Activated CD4-positive, alpha-beta T cell treated with anti-CD3 and anti-CD28 coated beads, Interleukin-2, amount 10 ng/mL, durations not matched to agents 24 days and 14 days (primary cell): ENCODE data around the gene TMEM43. TPM values are rescaled to one million over a fixed set of nuclear protein-coding genes. Genes with fewer than 3 reads are reported as not detected.

Experiments used
- DNase-seq: peaks from one replicate; pipeline ENCODE4 v3.0.0; 2022
- H3K27ac Mint-ChIP-seq: one replicate; pipeline ENCODE4 v1.8.0; 2022; ENCODE audit warnings: mild to moderate bottlenecking, mixed read lengths
- H3K27me3 Mint-ChIP-seq: one replicate; pipeline ENCODE4 v1.8.0; 2022; ENCODE audit warnings: mixed read lengths
- H3K36me3 Mint-ChIP-seq: one replicate; pipeline ENCODE4 v1.8.0; 2022; ENCODE audit warnings: low read depth, mild to moderate bottlenecking, mixed read lengths
- H3K4me1 Mint-ChIP-seq: one replicate; pipeline ENCODE4 v1.8.0; 2021; ENCODE audit warnings: mixed read lengths
- H3K4me3 Mint-ChIP-seq: one replicate; pipeline ENCODE4 v1.8.0; 2022; ENCODE audit warnings: mild to moderate bottlenecking, moderate library complexity, mixed read lengths
- H3K9me3 Mint-ChIP-seq: one replicate; pipeline ENCODE4 v1.8.0; 2021; ENCODE audit warnings: mixed read lengths
- intact Hi-C: fragments of 100-400 bp; cut with micrococcal nuclease; formaldehyde crosslinking; loops from one replicate; pipeline ENCODE4 v1.15.1; 2023
- total RNA-seq: library from RNA; stranded (reverse); gene quantifications from 2 replicates; pipeline ENCODE4 v1.2.3, GENCODE V29; 2022

The TMEM43 gene
- total RNA-seq, 1 donor from 2014 or later = 39.4 TPM

DNA sequence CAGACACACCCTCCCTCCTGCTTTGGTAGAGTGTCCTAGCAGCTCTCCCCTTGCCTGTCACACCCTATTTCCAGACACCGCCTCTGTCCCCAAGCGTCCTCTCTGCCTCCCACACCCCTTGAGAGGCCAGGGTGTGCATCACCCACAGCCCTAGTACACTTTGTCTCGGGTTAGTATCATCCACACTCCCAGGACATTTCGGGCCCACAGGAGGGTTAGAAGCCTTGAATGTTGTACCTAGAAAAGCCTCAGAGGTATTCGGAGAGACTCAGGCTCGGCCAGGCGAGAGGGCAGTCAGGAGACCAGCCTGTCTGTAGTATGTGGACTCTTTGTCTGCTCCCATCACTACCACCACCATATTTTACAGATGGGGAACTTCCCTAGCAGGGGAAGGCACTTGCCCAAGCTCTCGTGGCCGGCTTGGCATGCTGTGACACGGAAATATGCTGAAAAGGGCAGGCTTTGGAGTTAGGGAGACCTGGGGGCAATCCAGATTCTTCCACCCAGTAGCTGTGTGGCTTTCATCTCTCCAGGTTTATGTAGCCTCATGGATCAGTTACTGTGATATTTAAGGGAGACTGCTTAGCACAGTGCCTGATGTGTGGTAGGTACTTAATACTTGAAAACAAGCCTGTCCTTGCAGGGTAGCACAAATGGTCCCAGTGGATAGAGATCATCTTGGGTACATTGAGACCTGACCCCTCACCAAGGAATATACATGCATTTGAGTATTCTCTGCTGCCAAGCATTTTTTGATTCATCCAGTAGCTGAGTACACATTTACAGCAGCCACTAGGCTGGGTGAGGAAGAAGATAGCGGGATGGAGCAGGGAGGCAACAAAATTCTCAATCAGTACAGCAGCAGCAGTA lies 1.4 kb downstream of the TMEM43 start:
- Mint-ChIP-seq H3K4me3 (peak overlapping the region; percentile 98), H3K27me3 (no peaks in the 10 kb centered on the region), H3K4me1 (peaks cover 48% of the 10 kb centered on the region), H3K27ac (peak overlapping the region; percentile 95), H3K9me3 (peaks cover 5% of the 10 kb centered on the region), H3K36me3 (peaks cover 46% of the 10 kb centered on the region)
- peak; percentile 58 for DNase-seq
- intact Hi-C loops = loop anchor here (10.0 kb wide), 1 partner anchor 1461 kb away; the partner anchor contains the start of gene RAF1

DNA sequence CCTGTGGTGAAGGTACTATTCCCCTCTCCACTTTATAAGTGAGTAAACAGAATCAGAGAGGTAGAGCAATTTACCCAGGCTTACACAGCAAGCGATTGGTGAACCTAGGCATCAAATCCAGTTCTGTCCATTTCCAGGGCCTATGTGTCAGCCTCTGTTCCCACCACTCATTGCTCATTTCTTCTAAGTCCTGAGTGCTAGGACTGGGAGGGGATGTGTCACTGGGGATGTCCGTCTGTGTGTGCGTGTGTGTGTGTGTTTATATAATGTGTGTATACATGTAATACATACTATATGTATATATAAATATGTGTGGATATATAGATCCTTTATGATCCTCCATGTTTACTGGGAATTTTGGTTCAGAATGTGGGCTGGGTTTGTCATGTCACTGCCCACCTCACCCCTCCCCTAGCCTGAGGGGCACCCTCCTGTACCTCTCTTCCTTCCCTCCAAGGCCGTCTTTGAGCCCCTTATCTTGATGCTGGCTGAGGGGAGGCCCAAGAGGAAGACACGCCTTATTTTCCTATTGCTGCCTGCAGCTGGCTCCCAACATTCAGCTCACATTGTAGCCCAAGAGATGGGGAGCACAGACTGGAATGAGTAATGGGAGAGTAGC lies 2.1 kb downstream of the TMEM43 start:
- intact Hi-C loops = loop anchor here (10.0 kb wide), 1 partner anchor 1462 kb away; the partner anchor contains the start of gene RAF1
- Mint-ChIP-seq H3K9me3 (peaks cover 5% of the 10 kb centered on the region), H3K36me3 (peaks cover 47% of the 10 kb centered on the region), H3K27ac (no peak overlapping the region), H3K27me3 (no peaks in the 10 kb centered on the region), H3K4me1 (peaks cover 46% of the 10 kb centered on the region), H3K4me3 (peak overlapping the region; percentile 98)
- no peak for DNase-seq

DNA sequence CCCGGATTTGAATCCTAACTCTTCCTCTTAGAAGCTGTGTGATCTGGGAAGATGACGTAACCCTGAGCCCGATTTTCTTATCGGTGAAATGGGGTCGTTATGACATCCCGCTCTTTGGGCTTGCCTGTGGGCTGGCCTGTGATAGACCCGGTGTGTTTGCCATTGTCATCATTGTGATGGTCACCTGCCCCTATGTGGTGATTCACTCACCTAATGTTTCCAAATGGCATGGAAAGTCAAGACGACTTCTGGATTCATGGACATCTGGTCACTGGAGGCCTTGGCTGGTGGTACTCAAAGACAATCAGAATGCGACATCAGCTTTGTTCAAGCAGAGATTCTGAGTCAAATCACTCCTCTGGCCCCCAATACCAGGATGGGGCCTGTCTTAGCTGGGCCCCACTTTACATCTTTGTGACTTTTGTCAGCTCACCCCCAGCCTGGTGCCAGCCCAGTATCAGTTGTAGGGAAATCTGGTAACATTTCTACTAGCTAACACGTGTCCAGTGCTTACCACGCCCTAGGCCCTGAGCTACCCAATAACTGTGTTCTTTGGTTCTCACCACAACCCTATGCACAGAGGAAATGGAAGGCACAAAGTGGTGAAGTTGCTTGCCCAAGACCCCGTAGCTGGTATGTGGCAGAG lies 2.8 kb downstream of the TMEM43 start:
- peaks cover 41% of the 10 kb centered on the region for H3K4me1 Mint-ChIP-seq
- H3K27ac Mint-ChIP-seq = no peak overlapping the region
- intact Hi-C loops = loop anchor here (10.0 kb wide), 1 partner anchor 1463 kb away; the partner anchor contains the start of gene RAF1
- H3K27me3 Mint-ChIP-seq = no peaks in the 10 kb centered on the region
- H3K4me3 Mint-ChIP-seq = no peak overlapping the region
- H3K9me3 Mint-ChIP-seq = peaks cover 5% of the 10 kb centered on the region
- H3K36me3 Mint-ChIP-seq = peaks cover 47% of the 10 kb centered on the region
- no peak for DNase-seq

DNA sequence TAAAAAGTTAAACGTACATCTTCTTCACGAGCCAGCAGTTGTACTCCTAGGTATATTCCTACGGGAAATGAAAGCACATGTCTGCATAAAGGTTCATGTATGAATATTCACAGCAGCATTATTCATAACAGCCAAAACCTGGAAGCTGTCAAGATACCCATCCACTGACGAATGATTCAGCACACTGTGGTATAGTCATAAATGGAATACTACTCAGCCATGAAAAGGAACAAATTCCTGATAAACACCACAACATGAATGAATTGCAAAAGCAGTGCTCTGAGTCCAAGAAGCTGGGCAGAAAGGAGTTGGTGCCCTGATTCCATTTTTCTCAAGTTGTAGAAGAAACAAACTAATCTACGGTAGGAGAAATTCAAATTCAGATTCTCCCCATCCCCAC lies 3.9 kb downstream of the TMEM43 start:
- DNase-seq = no peak
- peaks cover 5% of the 10 kb centered on the region for H3K9me3 Mint-ChIP-seq
- no peak overlapping the region for H3K4me3 Mint-ChIP-seq
- H3K27ac Mint-ChIP-seq = no peak overlapping the region
- no peaks in the 10 kb centered on the region for H3K27me3 Mint-ChIP-seq
- peaks cover 31% of the 10 kb centered on the region for H3K4me1 Mint-ChIP-seq
- intact Hi-C loops = loop anchor here (10.0 kb wide), 1 partner anchor 1464 kb away; the partner anchor contains the start of gene RAF1
- H3K36me3 Mint-ChIP-seq = peaks cover 53% of the 10 kb centered on the region

DNA sequence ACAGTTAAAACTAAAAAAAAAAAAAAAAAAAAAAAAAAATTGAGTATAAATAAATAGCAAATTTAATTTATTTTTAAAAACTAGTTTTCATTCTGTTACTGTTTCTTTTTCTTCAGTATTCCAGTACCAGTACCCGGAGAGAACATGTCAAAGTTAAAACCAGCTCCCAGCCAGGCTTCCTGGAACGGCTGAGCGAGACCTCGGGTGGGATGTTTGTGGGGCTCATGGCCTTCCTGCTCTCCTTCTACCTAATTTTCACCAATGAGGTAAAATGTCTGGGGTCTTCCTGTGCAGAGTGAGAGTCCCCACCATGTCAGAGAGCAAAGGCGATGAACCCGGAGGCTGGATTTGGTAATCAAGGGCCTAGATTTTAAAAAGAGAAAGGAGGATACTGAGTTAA lies 4.4 kb downstream of the TMEM43 start:
- H3K36me3 Mint-ChIP-seq = peaks cover 56% of the 10 kb centered on the region

DNA sequence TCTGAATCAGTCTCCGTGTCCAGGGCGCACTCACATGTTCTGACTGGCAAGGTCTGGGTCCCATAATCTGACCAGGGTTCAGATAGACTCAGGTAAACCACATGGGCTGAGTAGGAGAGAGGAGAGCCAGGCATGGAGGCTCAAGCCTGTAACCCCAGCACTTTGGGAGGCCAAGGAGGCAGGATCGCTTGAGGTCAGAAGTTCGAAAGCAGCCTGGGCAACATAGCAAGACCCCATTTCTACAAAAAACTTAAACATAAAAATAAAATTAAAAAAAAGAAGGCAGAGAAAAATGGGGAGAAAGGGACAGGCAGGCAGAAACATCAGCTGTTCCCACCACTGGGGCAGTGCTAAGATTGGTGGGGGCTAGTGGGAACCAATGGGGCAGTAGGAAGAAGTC lies 5.4 kb downstream of the TMEM43 start:
- DNase-seq = no peak
- Mint-ChIP-seq H3K36me3 (peaks cover 61% of the 10 kb centered on the region), H3K4me3 (no peak overlapping the region), H3K4me1 (peaks cover 27% of the 10 kb centered on the region), H3K27ac (no peak overlapping the region), H3K9me3 (peaks cover 5% of the 10 kb centered on the region), H3K27me3 (no peaks in the 10 kb centered on the region)
- intact Hi-C loops = no loop called here

More for the DNA sequence above, 4.4 kb downstream of the TMEM43 start:
- Mint-ChIP-seq H3K27ac (no peak overlapping the region), H3K4me1 (peaks cover 27% of the 10 kb centered on the region), H3K4me3 (no peak overlapping the region), H3K27me3 (no peaks in the 10 kb centered on the region), H3K9me3 (peaks cover 5% of the 10 kb centered on the region)
- intact Hi-C loops = loop anchor here (10.0 kb wide), 1 partner anchor 1464 kb away; the partner anchor contains the start of gene RAF1
- no peak for DNase-seq

DNA sequence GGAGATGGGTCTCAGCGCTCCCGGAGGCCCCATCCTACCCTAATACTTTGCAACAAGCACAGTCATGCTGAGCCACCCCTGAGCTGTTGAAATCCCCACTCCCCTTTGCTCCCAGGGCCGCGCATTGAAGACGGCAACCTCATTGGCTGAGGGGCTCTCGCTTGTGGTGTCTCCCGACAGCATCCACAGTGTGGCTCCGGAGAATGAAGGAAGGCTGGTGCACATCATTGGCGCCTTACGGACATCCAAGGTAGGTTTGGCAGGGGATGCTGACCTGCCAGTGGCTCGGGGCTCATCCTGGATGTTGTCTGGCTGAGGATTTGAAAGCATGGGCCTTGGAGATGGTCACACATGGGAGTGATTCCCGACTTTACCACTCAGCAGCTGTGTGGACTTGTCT lies 5.9 kb downstream of the TMEM43 start:
- peaks cover 63% of the 10 kb centered on the region for H3K36me3 Mint-ChIP-seq
- no peak for DNase-seq
- no peak overlapping the region for H3K4me3 Mint-ChIP-seq
- peaks cover 26% of the 10 kb centered on the region for H3K4me1 Mint-ChIP-seq
- intact Hi-C loops = no loop called here
- H3K27ac Mint-ChIP-seq = no peak overlapping the region
- no peaks in the 10 kb centered on the region for H3K27me3 Mint-ChIP-seq
- H3K9me3 Mint-ChIP-seq = peaks cover 5% of the 10 kb centered on the region

DNA sequence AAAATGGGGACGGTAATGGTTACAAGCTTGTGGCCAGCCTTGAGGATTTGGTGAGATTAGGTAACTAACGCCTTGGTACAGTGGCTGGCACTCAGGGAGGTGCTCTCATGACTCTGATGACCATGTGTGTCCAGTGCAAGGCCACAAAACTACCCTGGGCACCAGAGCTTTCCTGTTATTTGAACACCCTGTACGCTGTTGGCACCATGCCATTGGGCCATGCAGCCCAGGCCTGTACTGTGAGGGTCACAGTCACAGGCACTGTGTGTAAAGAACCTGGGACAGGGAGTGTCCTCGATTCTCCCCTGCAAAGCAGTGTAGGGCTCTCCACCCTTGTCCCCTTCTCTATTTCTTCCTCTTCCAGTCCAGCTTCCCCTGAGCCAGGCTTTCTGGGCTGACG lies 6.3 kb downstream of the TMEM43 start:
- H3K27me3 Mint-ChIP-seq = no peaks in the 10 kb centered on the region
- no peak overlapping the region for H3K4me3 Mint-ChIP-seq
- DNase-seq = no peak
- peaks cover 22% of the 10 kb centered on the region for H3K4me1 Mint-ChIP-seq
- no peak overlapping the region for H3K27ac Mint-ChIP-seq
- H3K36me3 Mint-ChIP-seq = peaks cover 68% of the 10 kb centered on the region
- H3K9me3 Mint-ChIP-seq = peaks cover 5% of the 10 kb centered on the region
- intact Hi-C loops = no loop called here

DNA sequence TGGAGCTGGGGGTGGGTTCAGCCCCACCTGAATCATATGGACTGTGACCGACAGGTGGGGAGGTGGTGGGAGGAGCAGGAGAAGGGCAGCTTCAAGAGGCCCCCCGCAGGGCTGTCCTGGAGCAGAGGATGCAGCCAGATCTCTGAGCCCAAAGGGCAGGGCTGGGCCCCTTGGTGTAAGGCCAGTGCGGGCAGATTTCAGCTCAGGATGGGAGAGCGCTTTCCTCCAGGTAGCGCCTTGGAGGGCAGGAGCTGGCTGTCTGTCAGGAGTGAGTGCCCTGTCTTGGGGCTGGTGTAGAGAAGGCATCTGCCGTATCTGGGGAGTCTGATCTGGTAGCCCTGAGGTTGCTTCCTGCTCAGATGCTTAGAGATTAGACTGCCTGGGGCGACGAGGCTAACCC lies 7.3 kb downstream of the TMEM43 start:
- H3K36me3 Mint-ChIP-seq = peaks cover 69% of the 10 kb centered on the region
- H3K4me1 Mint-ChIP-seq = peaks cover 15% of the 10 kb centered on the region
- DNase-seq = no peak
- H3K27ac Mint-ChIP-seq = no peak overlapping the region
- intact Hi-C loops = no loop called here
- H3K27me3 Mint-ChIP-seq = no peaks in the 10 kb centered on the region
- H3K4me3 Mint-ChIP-seq = no peak overlapping the region
- H3K9me3 Mint-ChIP-seq = peaks cover 5% of the 10 kb centered on the region

DNA sequence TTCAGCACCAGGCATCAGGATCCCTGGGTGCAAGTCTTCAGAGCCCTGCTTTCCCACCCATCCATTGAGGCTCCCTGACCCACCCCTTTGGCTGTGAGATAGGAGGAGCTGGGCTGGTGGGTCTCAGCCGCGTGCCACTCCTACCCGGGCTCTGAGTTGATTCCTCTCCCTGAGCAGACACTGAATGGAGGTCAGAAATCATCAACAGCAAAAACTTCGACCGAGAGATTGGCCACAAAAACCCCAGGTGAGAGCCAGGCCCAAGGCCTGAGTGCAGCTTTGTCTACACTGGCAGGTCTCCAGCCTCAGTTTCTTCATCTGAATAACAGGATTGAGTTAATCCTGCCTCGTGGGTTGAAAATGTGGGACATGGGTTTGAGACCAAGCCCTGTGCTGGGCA lies 7.8 kb downstream of the TMEM43 start:
- intact Hi-C loops = no loop called here

DNA sequence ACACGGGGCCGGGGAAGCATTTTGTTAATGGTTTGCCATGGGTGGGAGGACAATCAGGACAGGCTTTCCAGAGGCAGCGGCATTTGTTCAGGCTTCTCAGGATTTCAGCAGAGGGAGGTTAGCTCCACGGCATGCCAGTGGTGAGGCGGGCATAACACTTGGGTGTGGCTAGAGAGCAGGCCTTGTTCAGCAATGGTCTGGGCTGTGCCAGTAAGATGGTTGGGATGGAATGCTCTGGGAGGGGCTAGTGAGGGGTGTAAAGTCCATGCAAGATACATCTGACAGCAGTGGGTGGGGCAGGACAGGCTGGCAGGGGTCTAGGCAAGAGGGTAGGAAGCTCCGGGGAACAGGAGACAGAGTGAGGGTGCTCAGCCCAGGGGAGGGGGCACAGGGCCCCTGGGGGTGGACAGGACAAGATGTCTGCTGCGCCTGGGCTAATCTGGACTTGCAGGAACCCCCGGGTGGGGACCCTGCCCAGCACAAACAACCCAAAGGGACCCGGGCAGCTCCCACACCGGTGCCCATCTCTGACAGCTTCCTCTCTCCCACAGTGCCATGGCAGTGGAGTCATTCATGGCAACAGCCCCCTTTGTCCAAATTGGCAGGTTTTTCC lies 8.4 kb downstream of the TMEM43 start:
- Mint-ChIP-seq H3K27me3 (no peaks in the 10 kb centered on the region), H3K9me3 (peaks cover 5% of the 10 kb centered on the region), H3K4me1 (peaks cover 4% of the 10 kb centered on the region), H3K36me3 (peaks cover 66% of the 10 kb centered on the region), H3K4me3 (no peak overlapping the region), H3K27ac (no peak overlapping the region)
- DNase-seq = no peak
- intact Hi-C loops = no loop called here

More for the DNA sequence above, 7.8 kb downstream of the TMEM43 start:
- peaks cover 5% of the 10 kb centered on the region for H3K9me3 Mint-ChIP-seq
- H3K27me3 Mint-ChIP-seq = no peaks in the 10 kb centered on the region
- H3K4me1 Mint-ChIP-seq = peaks cover 9% of the 10 kb centered on the region
- H3K36me3 Mint-ChIP-seq = peaks cover 65% of the 10 kb centered on the region
- no peak overlapping the region for H3K27ac Mint-ChIP-seq
- no peak for DNase-seq
- no peak overlapping the region for H3K4me3 Mint-ChIP-seq

DNA sequence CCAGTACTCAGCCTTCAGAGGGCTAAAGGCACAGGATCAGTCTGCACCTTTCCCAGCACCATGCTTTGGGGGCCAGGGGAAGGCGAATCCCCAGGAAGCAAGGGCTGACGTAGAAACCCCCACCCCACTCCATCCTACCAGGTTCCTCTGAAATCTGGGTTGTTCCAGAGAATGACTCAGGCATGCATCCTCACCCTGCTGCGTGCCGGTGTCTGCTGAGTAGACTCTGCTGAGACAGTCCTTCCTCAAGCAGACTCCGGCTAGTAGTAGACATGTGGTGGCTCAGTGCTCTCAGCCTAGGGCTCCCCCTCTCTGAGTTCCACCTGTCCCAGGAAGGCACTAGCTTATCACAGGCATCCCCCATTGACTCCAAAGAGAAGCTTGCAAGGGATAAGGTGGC lies 9.0 kb downstream of the TMEM43 start:
- intact Hi-C loops = no loop called here
- no peaks in the 10 kb centered on the region for H3K27me3 Mint-ChIP-seq
- no peak overlapping the region for H3K27ac Mint-ChIP-seq
- no peaks in the 10 kb centered on the region for H3K9me3 Mint-ChIP-seq
- peaks cover 60% of the 10 kb centered on the region for H3K36me3 Mint-ChIP-seq
- H3K4me3 Mint-ChIP-seq = no peak overlapping the region
- peaks cover 3% of the 10 kb centered on the region for H3K4me1 Mint-ChIP-seq
- no peak for DNase-seq

DNA sequence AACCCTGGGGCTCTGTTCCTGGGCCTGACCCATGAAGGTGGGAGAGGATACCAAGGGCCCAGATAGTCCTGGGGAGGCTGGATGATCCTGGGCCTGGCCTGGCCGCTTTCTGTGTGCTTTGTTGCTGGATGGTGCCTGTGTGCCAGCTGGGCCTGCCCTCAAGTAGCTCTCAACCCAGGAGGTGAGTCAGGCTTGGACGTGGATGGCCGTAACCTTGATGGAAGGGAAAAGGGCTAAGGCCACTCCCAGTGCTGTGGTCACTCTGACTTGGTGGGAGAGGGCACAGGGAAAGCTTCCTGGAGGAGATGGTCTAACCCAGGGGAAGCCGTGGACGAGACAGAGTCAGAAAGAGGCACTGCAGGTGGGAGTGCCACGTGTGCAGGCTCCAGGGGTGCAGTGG lies 9.4 kb downstream of the TMEM43 start:
- intact Hi-C loops = no loop called here
- no peaks in the 10 kb centered on the region for H3K27me3 Mint-ChIP-seq
- no peaks in the 10 kb centered on the region for H3K9me3 Mint-ChIP-seq
- H3K27ac Mint-ChIP-seq = no peak overlapping the region
- H3K4me1 Mint-ChIP-seq = peaks cover 3% of the 10 kb centered on the region
- H3K36me3 Mint-ChIP-seq = peaks cover 57% of the 10 kb centered on the region
- no peak overlapping the region for H3K4me3 Mint-ChIP-seq
- DNase-seq = no peak
